ENCODE measurements around the gene EPS8. TPM values are rescaled to one million over a fixed set of nuclear protein-coding genes. Genes with fewer than 3 reads are reported as not detected.

The EPS8 gene
- total RNA-seq, 1 experiment from 2014 or later, result 232 TPM

GRCh38 chr12:15580431-15580830, 208.8 kb downstream of the EPS8 start:
- TF ChIP-seq EZH2 (IDR thresholded peaks at IDR 0.05; ENCODE audit: low read depth), result no peak
- TF ChIP-seq CTCF (conservative IDR thresholded peaks at IDR 0.05), result no peak
- no peaks in the 10 kb centered on the region for H3K27me3 ChIP-seq (ENCODE audit: insufficient read depth, low read depth)
- no peaks in the 10 kb centered on the region for H3K36me3 ChIP-seq (ENCODE audit: low read depth)
- BruUV-seq (replicated peaks), result no TSS peak
- intact Hi-C loops (cut with micrococcal nuclease; ENCODE audit: unreplicated experiment), result loop anchor here (5.0 kb wide), 1 partner anchor 303 kb away; no protein-coding TSS in a partner anchor
- no peaks in the 10 kb centered on the region for H3K4me1 ChIP-seq (replicated peaks; ENCODE audit: insufficient read depth)
- H3K79me2 ChIP-seq (ENCODE audit: low read depth), result no peaks in the 10 kb centered on the region
- POLR2A ChIA-PET (ENCODE audit: unreplicated experiment), result no interaction called here
- no peaks in the 10 kb centered on the region for H3F3A ChIP-seq (ENCODE audit: insufficient read depth, low read depth)
- H3K4me2 ChIP-seq, result no peak overlapping the region
- H4K20me1 ChIP-seq (ENCODE audit: insufficient read depth), result no peaks in the 10 kb centered on the region
- no peak overlapping the region for H2AFZ ChIP-seq
- H3K9me3 ChIP-seq (ENCODE audit: insufficient read depth, low read depth), result no peaks in the 10 kb centered on the region
- CTCF ChIA-PET, result no interaction called here
- H3K27ac ChIP-seq, result no peak overlapping the region
- no peak overlapping the region for H3K4me3 ChIP-seq
- no peaks in the 10 kb centered on the region for H3K9me2 ChIP-seq (ENCODE audit: insufficient read depth)
- no peak for DNase-seq

GRCh38 chr12:15575671-15576541, 213.3 kb downstream of the EPS8 start:
- Histone ChIP-seq H3K9me2 (ENCODE audit: insufficient read depth) (no peaks in the 10 kb centered on the region), H3F3A (ENCODE audit: insufficient read depth, low read depth) (no peaks in the 10 kb centered on the region), H3K27me3 (ENCODE audit: insufficient read depth, low read depth) (no peaks in the 10 kb centered on the region), H3K9me3 (ENCODE audit: insufficient read depth, low read depth) (no peaks in the 10 kb centered on the region), H4K20me1 (ENCODE audit: insufficient read depth) (no peaks in the 10 kb centered on the region), H3K4me3 (no peak overlapping the region), H3K36me3 (ENCODE audit: low read depth) (no peaks in the 10 kb centered on the region), H3K4me2 (no peak overlapping the region), H3K4me1 (replicated peaks; ENCODE audit: insufficient read depth) (no peaks in the 10 kb centered on the region), H3K79me2 (ENCODE audit: low read depth) (no peaks in the 10 kb centered on the region), H2AFZ (0 out of 2 replicates have a peak overlapping the region, but pooled peaks have one; percentile 16), H3K27ac (no peak overlapping the region)
- TF ChIP-seq EZH2 (IDR thresholded peaks at IDR 0.05; ENCODE audit: low read depth) (no peak), CTCF (conservative IDR thresholded peaks at IDR 0.05) (no peak)
- intact Hi-C loops (cut with micrococcal nuclease; ENCODE audit: unreplicated experiment), result no loop called here
- POLR2A ChIA-PET (ENCODE audit: unreplicated experiment), result interaction anchor here (0.6 to 0.7 kb wide), 2 partner anchors 308 to 335 kb away, joined by 5 to 7 read pairs; partner anchors contain the start of gene DERA
- no TSS peak for BruUV-seq (replicated peaks)
- DNase-seq, result no peak
- CTCF ChIA-PET, result no interaction called here

GRCh38 chr12:15574353-15574752, 214.8 kb downstream of the EPS8 start:
- no peaks in the 10 kb centered on the region for H3K9me3 ChIP-seq (ENCODE audit: insufficient read depth, low read depth)
- H3K9me2 ChIP-seq (ENCODE audit: insufficient read depth), result no peaks in the 10 kb centered on the region
- H3K4me1 ChIP-seq (replicated peaks; ENCODE audit: insufficient read depth), result no peaks in the 10 kb centered on the region
- ChIA-PET POLR2A (ENCODE audit: unreplicated experiment) (no interaction called here), CTCF (interaction anchor here (0.9 to 1.2 kb wide), 2 partner anchors 10 to 42 kb away, joined by 3 to 6 read pairs; no protein-coding TSS in a partner anchor)
- H2AFZ ChIP-seq, result no peak overlapping the region
- intact Hi-C loops (cut with micrococcal nuclease; ENCODE audit: unreplicated experiment), result no loop called here
- H3K4me2 ChIP-seq, result no peak overlapping the region
- no TSS peak for BruUV-seq (replicated peaks)
- no peak for DNase-seq
- H3K36me3 ChIP-seq (ENCODE audit: low read depth), result no peaks in the 10 kb centered on the region
- TF ChIP-seq CTCF (conservative IDR thresholded peaks at IDR 0.05), result no peak
- TF ChIP-seq EZH2 (IDR thresholded peaks at IDR 0.05; ENCODE audit: low read depth), result no peak
- no peak overlapping the region for H3K4me3 ChIP-seq
- no peaks in the 10 kb centered on the region for H3K79me2 ChIP-seq (ENCODE audit: low read depth)
- H3K27ac ChIP-seq, result no peak overlapping the region
- no peaks in the 10 kb centered on the region for H4K20me1 ChIP-seq (ENCODE audit: insufficient read depth)
- no peaks in the 10 kb centered on the region for H3F3A ChIP-seq (ENCODE audit: insufficient read depth, low read depth)
- no peaks in the 10 kb centered on the region for H3K27me3 ChIP-seq (ENCODE audit: insufficient read depth, low read depth)

Other genes with a start within 250 kb of the EPS8 start
- 164 and 205 TPM in 2 replicates for gene STRAP, start 93.0 kb upstream of the EPS8 start, total RNA-seq (2021)
- gene DERA, start 121.9 kb upstream of the EPS8 start, total RNA-seq (2021), result 67.3 and 67.6 TPM in 2 replicates

Data from PC-9 (cell line).